Urinary bladder (tissue), 4 donors: ENCODE data around the gene CNTNAP3. TPM values are rescaled to one million over a fixed set of nuclear protein-coding genes. Genes with fewer than 3 reads are reported as not detected.
"Not testable (repeated sequence)": the region's sequence is repeated elsewhere in the genome, so short reads cannot be mapped to it uniquely, and the experiment has no call there.

Experiments
- DNase-seq: peaks from one replicate; pipeline ENCODE4 v3.0.0-alpha.2; 2015; ENCODE audit errors: extremely low spot score
- H3K27ac ChIP-seq: one replicate; pipeline ENCODE4 v1.5.1; 2013; ENCODE audit warnings: low read depth, mild to moderate bottlenecking, moderate library complexity
- H3K36me3 ChIP-seq: one replicate; pipeline ENCODE4 v1.6.1; 2013; ENCODE audit warnings: mild to moderate bottlenecking, moderate library complexity; ENCODE audit not compliant: insufficient read depth
- H3K4me1 ChIP-seq: one replicate; pipeline ENCODE4 v1.6.1; 2013; ENCODE audit warnings: mild to moderate bottlenecking, moderate library complexity; ENCODE audit not compliant: insufficient read depth
- H3K4me3 ChIP-seq: one replicate; pipeline ENCODE4 v1.5.1; 2013; ENCODE audit warnings: low read depth, low read length
- WGBS: extraction: QIAGEN DNeasy Blood & Tissue Kit; methylation state at CpG from one replicate; pipeline ENCODE4 v1.1.7; 2013; 5-methylcytosine and 5-hydroxymethylcytosine counted together
- polyA plus RNA-seq: library from polyadenylated mRNA; stranded (reverse); fragments of 200-250 nt; gene quantifications from one replicate; pipeline ENCODE4 v1.2.3, GENCODE V29; 2013
- total RNA-seq: library from RNA; depleted of rRNA; stranded (reverse); fragments of >200 nt; gene quantifications from one replicate; pipeline ENCODE4 v1.2.3, GENCODE V29; 2014
- donor health status: healthy with polysubstance abuse.
- donor health status: healthy.

Gene CNTNAP3
- total and polyA plus RNA-seq, 2 donors, result 4.3 to 20.9 TPM

GRCh38 chr9:39121401-39121800 is 166.6 kb downstream of the CNTNAP3 start:
- not testable (repeated sequence) for H3K4me1 ChIP-seq, DNase-seq, H3K4me3 ChIP-seq, H3K36me3 ChIP-seq, H3K27ac ChIP-seq
- 0% methylated on average over 1 of the region's 2 CpGs for WGBS

- H3K36me3 ChIP-seq, H3K4me3 ChIP-seq, H3K4me1 ChIP-seq, DNase-seq, H3K27ac ChIP-seq: not testable (repeated sequence)
Measured at GRCh38 chr9:39111746-39112145, 176.2 kb downstream of the CNTNAP3 start.

GRCh38 chr9:39108145-39108544 is 179.8 kb downstream of the CNTNAP3 start:
- H3K4me1 ChIP-seq, result no peaks in the 10 kb centered on the region
- 94% methylated on average over 9 of the region's 9 CpGs for WGBS
- H3K36me3 ChIP-seq, result no peaks in the 10 kb centered on the region
- H3K27ac ChIP-seq, result no peak overlapping the region
- no peak overlapping the region for H3K4me3 ChIP-seq
- DNase-seq, result no peak

- H3K4me3 ChIP-seq, H3K4me1 ChIP-seq, H3K27ac ChIP-seq, DNase-seq, H3K36me3 ChIP-seq: not testable (repeated sequence)
- WGBS, result 78% methylated on average over 1 of the region's 1 CpG
Measured at GRCh38 chr9:39097208-39097607, 190.8 kb downstream of the CNTNAP3 start.

GRCh38 chr9:39085311-39085710 is 202.7 kb downstream of the CNTNAP3 start:
- not testable (repeated sequence) for H3K4me3 ChIP-seq, H3K4me1 ChIP-seq, DNase-seq, H3K27ac ChIP-seq, H3K36me3 ChIP-seq
- WGBS, result 90% methylated on average over 5 of the region's 5 CpGs

- not testable (repeated sequence) for H3K4me1 ChIP-seq, H3K4me3 ChIP-seq, H3K27ac ChIP-seq, DNase-seq, H3K36me3 ChIP-seq
- 75% methylated on average over 4 of the region's 4 CpGs for WGBS
Measured at GRCh38 chr9:39082574-39082973, 205.4 kb downstream of the CNTNAP3 start.

- WGBS, result 82% methylated on average over 3 of the region's 3 CpGs
- not testable (repeated sequence) for DNase-seq, H3K4me1 ChIP-seq, H3K4me3 ChIP-seq, H3K27ac ChIP-seq, H3K36me3 ChIP-seq
Measured at GRCh38 chr9:39080081-39080480, 207.9 kb downstream of the CNTNAP3 start.

- H3K36me3 ChIP-seq, H3K27ac ChIP-seq, H3K4me3 ChIP-seq, H3K4me1 ChIP-seq, DNase-seq: not testable (repeated sequence)
- WGBS, result 12% methylated on average over 49 of the region's 49 CpGs
Measured at GRCh38 chr9:39078621-39079256, 209.2 kb downstream of the CNTNAP3 start.

GRCh38 chr9:39073537-39073936 is 214.4 kb downstream of the CNTNAP3 start:
- WGBS, result 86% methylated on average over 8 of the region's 8 CpGs
- not testable (repeated sequence) for DNase-seq, H3K4me3 ChIP-seq

GRCh38 chr9:39067683-39068082 is 220.3 kb downstream of the CNTNAP3 start:
- WGBS, result 86% methylated on average over 5 of the region's 5 CpGs
- DNase-seq, H3K4me1 ChIP-seq, H3K27ac ChIP-seq, H3K36me3 ChIP-seq, H3K4me3 ChIP-seq: not testable (repeated sequence)

More at GRCh38 chr9:39073537-39073936, 214.4 kb downstream of the CNTNAP3 start:
- H3K27ac ChIP-seq, H3K36me3 ChIP-seq, H3K4me1 ChIP-seq: not testable (repeated sequence)

- H3K4me3 ChIP-seq, DNase-seq, H3K36me3 ChIP-seq, H3K4me1 ChIP-seq, H3K27ac ChIP-seq: not testable (repeated sequence)
- 77% methylated on average over 5 of the region's 5 CpGs for WGBS
Measured at GRCh38 chr9:39062966-39063365, 225.0 kb downstream of the CNTNAP3 start.

GRCh38 chr9:39054453-39054852 is 233.5 kb downstream of the CNTNAP3 start:
- not testable (repeated sequence) for H3K4me3 ChIP-seq, H3K4me1 ChIP-seq, DNase-seq, H3K36me3 ChIP-seq, H3K27ac ChIP-seq
- 89% methylated on average over 8 of the region's 8 CpGs for WGBS

- 51% methylated on average over 3 of the region's 3 CpGs for WGBS
Measured at GRCh38 chr9:39046833-39047232, 241.1 kb downstream of the CNTNAP3 start.

GRCh38 chr9:39042352-39042803 is 245.6 kb downstream of the CNTNAP3 start:
- H3K4me1 ChIP-seq, H3K36me3 ChIP-seq, H3K27ac ChIP-seq, H3K4me3 ChIP-seq, DNase-seq: not testable (repeated sequence)
- WGBS, result 95% methylated on average over 27 of the region's 27 CpGs

More at GRCh38 chr9:39046833-39047232, 241.1 kb downstream of the CNTNAP3 start:
- not testable (repeated sequence) for H3K36me3 ChIP-seq, H3K27ac ChIP-seq, DNase-seq, H3K4me1 ChIP-seq, H3K4me3 ChIP-seq

GRCh38 chr9:39041774-39042173 is 246.2 kb downstream of the CNTNAP3 start:
- H3K36me3 ChIP-seq, H3K27ac ChIP-seq, DNase-seq, H3K4me1 ChIP-seq, H3K4me3 ChIP-seq: not testable (repeated sequence)
- WGBS, result 91% methylated on average over 10 of the region's 10 CpGs
